HAP-1 (cell line): ENCODE results near the gene DTNB.
"Not testable (repeated sequence)": the region's sequence is repeated elsewhere in the genome, so short reads cannot be mapped to it uniquely, and the experiment has no call there.

Source experiments
- DNase-seq, 2 experiments: peaks; one replicate each; pipeline ENCODE4 v3.0.0-alpha.2; 2016 to 2020; ENCODE audit warnings: low spot score in 2 of 2
- H3K27me3 ChIP-seq: fragments of 250-450 bp; sonication (Bioruptor Pico); 2 replicates; pipeline ENCODE4 v1.5.1; 2020; ENCODE audit warnings: low read depth, mild to moderate bottlenecking, moderate library complexity
- H3K36me3 ChIP-seq: fragments of 250-450 bp; sonication (Bioruptor Pico); replicated peaks from 2 replicates; pipeline ENCODE4 v1.5.1; 2020; ENCODE audit warnings: mild to moderate bottlenecking
- H3K4me1 ChIP-seq: fragments of 250-450 bp; sonication (Bioruptor Pico); 2 replicates; pipeline ENCODE4 v1.5.1; 2020; ENCODE audit warnings: mild to moderate bottlenecking
- H3K4me3 ChIP-seq: fragments of 250-450 bp; sonication (Bioruptor Pico); 2 replicates; pipeline ENCODE4 v1.5.1; 2020; ENCODE audit warnings: mild to moderate bottlenecking, moderate library complexity
- H3K9me3 ChIP-seq: fragments of 250-450 bp; sonication (Bioruptor Pico); 2 replicates; pipeline ENCODE4 v1.5.1; 2020; ENCODE audit warnings: mild to moderate bottlenecking, moderate library complexity
- in situ Hi-C: fragments of 300-500 bp; cut with MboI; formaldehyde crosslinking; loops from 3 replicates; pipeline ENCODE4 v1.14.3; 2020; ENCODE audit warnings: low sequenced_read_pairs, inconsistent platforms, mixed read lengths

Gene DTNB

DNA sequence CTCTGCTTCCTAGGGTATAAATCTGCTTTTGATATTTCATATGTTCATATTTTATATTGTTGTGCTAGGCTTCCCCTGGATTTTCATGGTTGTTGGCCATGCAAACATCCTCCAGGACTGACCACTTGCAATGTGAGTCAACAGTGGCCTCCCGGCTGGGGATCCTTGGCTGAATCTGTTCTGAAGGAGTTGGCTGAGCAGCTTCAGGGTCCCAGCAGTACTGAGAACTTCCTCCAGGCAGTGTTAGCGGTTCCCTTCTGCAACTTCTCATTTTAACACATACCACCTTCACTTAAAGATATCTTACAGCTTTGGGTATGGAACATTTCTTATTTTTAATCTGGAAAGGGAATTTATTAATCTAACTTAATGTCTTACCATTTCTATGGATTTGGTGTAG is 122.1 kb downstream of the DTNB start:
- in situ Hi-C loops, result no loop called here
- H3K9me3 ChIP-seq, result no peaks in the 10 kb centered on the region
- H3K4me3 ChIP-seq, result no peak overlapping the region
- 0 out of 2 replicates have a peak, but pooled peaks cover 2% of the 10 kb centered on the region for H3K4me1 ChIP-seq
- H3K36me3 ChIP-seq, result no peaks in the 10 kb centered on the region
- no peaks in the 10 kb centered on the region for H3K27me3 ChIP-seq
- no peak for DNase-seq

GRCh38 chr2:25549571-25549970 is 123.8 kb downstream of the DTNB start:
- in situ Hi-C loops, DNase-seq: not testable (repeated sequence)

GRCh38 chr2:25548601-25549000 is 124.8 kb downstream of the DTNB start:
- in situ Hi-C loops, result no loop called here
- Histone ChIP-seq H3K4me1 (0 out of 2 replicates have a peak, but pooled peaks cover 2% of the 10 kb centered on the region), H3K4me3 (no peak overlapping the region), H3K9me3 (no peaks in the 10 kb centered on the region), H3K27me3 (no peaks in the 10 kb centered on the region), H3K36me3 (no peaks in the 10 kb centered on the region)
- no peak for DNase-seq

More at GRCh38 chr2:25549571-25549970, 123.8 kb downstream of the DTNB start:
- H3K9me3 ChIP-seq, H3K36me3 ChIP-seq, H3K27me3 ChIP-seq, H3K4me1 ChIP-seq, H3K4me3 ChIP-seq: not testable (repeated sequence)

DNA sequence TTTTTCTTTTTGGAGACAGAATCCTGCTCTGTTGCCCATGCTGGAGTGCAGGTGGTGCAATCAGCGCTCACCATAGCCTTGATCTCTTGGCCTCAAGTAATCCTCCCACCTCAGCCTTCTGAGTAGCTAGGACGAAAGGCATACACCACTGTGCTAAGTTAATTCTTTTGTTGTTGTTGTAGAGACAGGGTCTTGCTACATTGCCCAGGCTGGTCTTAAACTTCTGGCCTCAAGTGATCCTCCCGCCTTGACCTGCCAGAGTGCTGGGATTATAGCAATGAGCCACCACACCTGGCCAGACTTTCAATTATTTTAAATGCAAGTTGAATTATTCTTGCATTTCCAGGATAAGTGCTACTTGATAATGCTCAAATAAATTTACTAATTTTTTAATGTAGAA is 126.5 kb downstream of the DTNB start:
- in situ Hi-C loops, result no loop called here
- DNase-seq, result no peak
- Histone ChIP-seq H3K27me3 (no peaks in the 10 kb centered on the region), H3K9me3 (no peaks in the 10 kb centered on the region), H3K4me3 (no peak overlapping the region), H3K4me1 (0 out of 2 replicates have a peak, but pooled peaks cover 2% of the 10 kb centered on the region), H3K36me3 (no peaks in the 10 kb centered on the region)

GRCh38 chr2:25545899-25546298 is 127.5 kb downstream of the DTNB start:
- no peaks in the 10 kb centered on the region for H3K36me3 ChIP-seq
- H3K27me3 ChIP-seq, result no peaks in the 10 kb centered on the region
- no peak for DNase-seq
- in situ Hi-C loops, result no loop called here
- no peak overlapping the region for H3K4me3 ChIP-seq
- H3K4me1 ChIP-seq, result 0 out of 2 replicates have a peak, but pooled peaks cover 2% of the 10 kb centered on the region
- no peaks in the 10 kb centered on the region for H3K9me3 ChIP-seq

DNA sequence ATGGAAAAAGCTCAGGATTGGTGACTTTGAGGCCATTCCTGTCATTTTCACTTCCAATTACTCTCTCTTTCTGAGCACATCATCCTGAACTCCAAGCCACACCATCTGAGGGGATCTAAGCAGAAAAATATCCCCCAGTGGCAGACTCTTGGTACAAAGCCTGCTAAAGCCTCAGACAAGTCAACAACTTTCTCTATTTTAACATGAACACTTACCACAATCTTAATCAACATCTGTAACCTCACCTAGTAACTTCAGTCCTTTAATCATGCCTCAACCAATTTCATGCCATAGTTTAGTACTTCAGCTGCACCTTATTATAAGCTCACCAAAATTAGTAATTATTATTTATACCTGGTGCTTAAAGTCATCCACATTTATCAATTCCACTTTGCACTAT is 128.9 kb downstream of the DTNB start:
- Histone ChIP-seq H3K36me3 (no peaks in the 10 kb centered on the region), H3K4me3 (no peak overlapping the region), H3K27me3 (no peaks in the 10 kb centered on the region), H3K9me3 (no peaks in the 10 kb centered on the region), H3K4me1 (0 out of 2 replicates have a peak, but pooled peaks cover 2% of the 10 kb centered on the region)
- no peak for DNase-seq
- in situ Hi-C loops, result no loop called here

DNA sequence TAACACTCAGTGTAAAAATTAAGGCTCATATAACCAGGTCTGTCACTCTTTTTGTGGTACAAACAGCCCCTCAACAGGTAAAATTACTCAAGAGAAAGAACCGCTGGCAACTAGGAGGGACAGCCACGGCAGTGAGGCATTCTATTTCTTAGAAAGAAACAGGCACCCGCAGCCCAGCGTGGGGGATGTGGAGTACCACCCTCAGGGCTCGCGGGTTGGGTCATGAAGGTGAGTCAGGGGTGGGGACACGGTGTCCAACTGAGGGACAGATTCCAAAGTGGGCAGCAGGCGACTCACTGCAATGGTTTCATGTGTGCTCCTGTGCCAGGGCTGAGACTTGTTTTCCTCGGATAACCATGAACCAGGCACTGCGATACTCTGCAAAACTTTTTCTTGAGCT is 129.4 kb downstream of the DTNB start:
- in situ Hi-C loops, result no loop called here
- Histone ChIP-seq H3K4me1 (0 out of 2 replicates have a peak, but pooled peaks cover 2% of the 10 kb centered on the region), H3K9me3 (no peaks in the 10 kb centered on the region), H3K36me3 (no peaks in the 10 kb centered on the region), H3K27me3 (no peaks in the 10 kb centered on the region), H3K4me3 (no peak overlapping the region)
- no peak for DNase-seq

GRCh38 chr2:25541378-25541777 is 132.0 kb downstream of the DTNB start:
- no peak for DNase-seq
- Histone ChIP-seq H3K9me3 (no peaks in the 10 kb centered on the region), H3K27me3 (no peaks in the 10 kb centered on the region), H3K4me3 (no peak overlapping the region), H3K4me1 (no peaks in the 10 kb centered on the region; the same call in 1 of the 2 replicates), H3K36me3 (no peaks in the 10 kb centered on the region)
- in situ Hi-C loops, result no loop called here

GRCh38 chr2:25539136-25539535 is 134.2 kb downstream of the DTNB start:
- no peak for DNase-seq
- in situ Hi-C loops, result no loop called here

DNA sequence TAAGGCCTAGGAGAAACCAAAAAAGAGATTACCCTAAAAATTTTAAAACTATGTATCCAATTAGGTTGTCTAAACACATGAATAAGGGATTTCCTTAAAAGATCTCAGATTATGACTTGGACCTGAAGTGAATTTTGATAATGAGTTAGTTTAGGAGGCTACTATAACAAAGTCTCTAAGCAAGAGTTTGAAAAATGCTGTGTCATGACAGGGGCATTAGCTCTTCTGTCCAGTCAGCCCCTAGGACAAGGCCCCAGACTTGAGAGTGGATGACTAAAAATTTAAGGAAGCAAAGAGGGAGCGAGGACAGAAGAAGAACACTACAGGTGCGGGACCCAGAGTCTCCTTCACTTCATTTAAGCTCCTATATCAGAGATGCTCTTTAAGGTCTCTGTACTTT is 135.9 kb downstream of the DTNB start:
- no peaks in the 10 kb centered on the region for H3K9me3 ChIP-seq
- in situ Hi-C loops, result no loop called here
- H3K27me3 ChIP-seq, result no peaks in the 10 kb centered on the region
- H3K36me3 ChIP-seq, result no peaks in the 10 kb centered on the region
- no peak for DNase-seq
- no peaks in the 10 kb centered on the region; the same call in 1 of the 2 replicates for H3K4me1 ChIP-seq
- H3K4me3 ChIP-seq, result no peak overlapping the region

More at GRCh38 chr2:25539136-25539535, 134.2 kb downstream of the DTNB start:
- H3K36me3 ChIP-seq, result no peaks in the 10 kb centered on the region
- no peak overlapping the region for H3K4me3 ChIP-seq
- no peaks in the 10 kb centered on the region for H3K9me3 ChIP-seq
- no peaks in the 10 kb centered on the region for H3K27me3 ChIP-seq
- no peaks in the 10 kb centered on the region; the same call in 1 of the 2 replicates for H3K4me1 ChIP-seq

DNA sequence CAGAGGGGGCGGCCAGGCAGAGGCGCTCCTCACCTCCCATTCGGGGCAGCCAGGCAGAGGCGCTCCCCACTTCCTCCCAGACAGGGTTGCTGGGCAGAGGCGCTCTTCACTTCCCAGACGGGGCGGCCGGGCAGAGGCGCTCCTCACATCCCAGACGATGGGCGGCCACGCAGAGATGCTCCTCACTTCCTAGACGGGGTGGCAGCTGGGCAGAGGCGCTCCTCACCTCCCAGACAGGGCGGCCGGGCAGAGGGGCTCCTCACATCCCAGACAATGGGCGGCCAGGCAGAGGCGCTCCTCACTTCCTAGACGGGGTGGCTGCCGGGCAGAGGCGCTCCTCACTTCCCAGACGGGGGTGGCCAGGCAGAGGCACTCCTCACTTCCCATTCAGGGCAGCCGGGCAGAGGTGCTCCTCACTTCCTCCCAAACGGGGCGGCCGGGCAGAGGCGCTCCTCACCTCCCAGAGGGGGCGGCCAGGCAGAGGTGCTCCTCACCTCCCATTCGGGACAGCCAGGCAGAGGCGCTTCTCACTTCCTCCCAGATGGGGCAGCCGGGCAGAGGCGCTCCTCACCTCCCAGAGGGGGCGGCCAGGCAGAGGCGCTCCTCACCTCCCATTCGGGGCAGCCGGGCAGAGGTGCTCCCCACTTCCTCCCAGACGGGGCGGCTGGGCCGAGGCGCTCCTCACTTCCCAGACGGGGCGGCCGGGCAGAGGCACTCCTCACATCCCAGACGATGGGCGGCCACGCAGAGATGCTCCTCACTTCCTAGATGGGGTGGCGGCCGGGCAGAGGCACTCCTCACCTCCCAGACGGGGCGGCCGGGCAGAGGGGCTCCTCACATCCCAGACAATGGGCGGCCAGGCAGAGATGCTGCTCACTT is 137.7 kb downstream of the DTNB start:
- H3K4me1 ChIP-seq, H3K9me3 ChIP-seq, H3K27me3 ChIP-seq, H3K4me3 ChIP-seq, DNase-seq, H3K36me3 ChIP-seq, in situ Hi-C loops: not testable (repeated sequence)

- DNase-seq, H3K9me3 ChIP-seq, in situ Hi-C loops, H3K4me1 ChIP-seq, H3K27me3 ChIP-seq, H3K36me3 ChIP-seq, H3K4me3 ChIP-seq: not testable (repeated sequence)
These were observed 138.4 kb downstream of the DTNB start for GRCh38 chr2:25534937-25535336.

DNA sequence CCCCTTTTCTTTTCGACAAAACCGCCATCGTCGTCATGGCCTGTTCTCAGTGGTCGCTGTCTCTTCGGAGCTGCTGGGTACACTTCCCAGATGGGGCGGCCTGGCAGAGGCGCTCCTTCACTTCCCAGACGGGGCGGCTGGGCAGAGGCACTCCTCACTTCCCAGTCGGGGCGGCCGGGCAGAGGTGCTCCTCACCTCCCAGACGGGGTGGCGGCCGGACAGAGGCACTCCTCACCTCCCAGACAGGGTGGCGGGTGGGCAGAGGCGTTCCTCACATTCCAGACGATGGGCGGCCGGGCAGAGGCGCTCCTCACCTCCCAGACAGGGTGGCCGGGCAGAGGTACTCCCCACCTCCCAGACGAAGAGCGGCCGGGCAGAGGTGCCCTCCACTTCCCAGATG is 138.9 kb downstream of the DTNB start:
- no peaks in the 10 kb centered on the region for H3K27me3 ChIP-seq
- H3K4me3 ChIP-seq, result no peak overlapping the region
- in situ Hi-C loops, result no loop called here
- no peak for DNase-seq
- H3K36me3 ChIP-seq, result no peaks in the 10 kb centered on the region
- peaks cover 10% of the 10 kb centered on the region for H3K4me1 ChIP-seq
- no peaks in the 10 kb centered on the region for H3K9me3 ChIP-seq

- in situ Hi-C loops, H3K9me3 ChIP-seq, DNase-seq, H3K36me3 ChIP-seq, H3K27me3 ChIP-seq, H3K4me3 ChIP-seq: not testable (repeated sequence)
- H3K4me1 ChIP-seq, result peaks cover 17% of the 10 kb centered on the region
These were observed 139.6 kb downstream of the DTNB start for GRCh38 chr2:25533771-25534170.
